HCT116 (cell line): ENCODE data around the gene ASCC1. TPM values are rescaled to one million over a fixed set of nuclear protein-coding genes. Genes with fewer than 3 reads are reported as not detected.

Experiments used
- ATAC-seq: fragments of 200-7000 bp; cut with Tn5 transposase; 2 replicates; pipeline ENCODE4 v1.9.1; 2020; ENCODE audit warnings: mild to moderate bottlenecking, moderate library complexity
- BruUV-seq: library from RNA; stranded (reverse); fragments of 400-500 nt; replicated peaks from 2 replicates; lab custom pipeline; 2021; lab: Mats Ljungman, UMichigan
- CTCF ChIA-PET: fragments of 300-600 bp; sonication (Branson Sonifier 250); formaldehyde crosslinking; loops from one replicate; lab custom pipeline; 2021; ENCODE audit warnings: antibody characterized with exemption; lab: Charles Lee
- POLR2A ChIA-PET: fragments of 300-600, 350-600 bp; sonication (Branson Sonifier 250); formaldehyde crosslinking; loops from one replicate; lab custom pipeline; 2021; ENCODE audit warnings: antibody characterized with exemption; lab: Charles Lee
- RAD21 ChIA-PET, 2 experiments: fragments of 300-600 bp; sonication (Branson Sonifier 250); formaldehyde crosslinking; loops; one replicate each; lab custom pipeline; 2023; ENCODE audit warnings: low total read pairs in 2 of 2; ENCODE audit not compliant: uncharacterized antibody in 2 of 2, unreplicated experiment in 2 of 2, low non-redundant PET in 1 of 2; lab: Charles Lee
- DNase-seq: peaks from one replicate; pipeline ENCODE4 v3.0.0-alpha.2; 2010; ENCODE audit warnings: low read depth, low spot score
- H2AFZ ChIP-seq: fragments of 200-600 bp; shearing (Covaris generic), sonication (generic); 2 replicates; pipeline ENCODE4 v1.6.1; 2017; ENCODE audit warnings: low read depth, mixed run types, mixed read lengths, antibody characterized with exemption, low read length; ENCODE audit not compliant: poor library complexity, severe bottlenecking
- H3K27ac ChIP-seq: 2 replicates; pipeline ENCODE4 v1.5.1; 2012; ENCODE audit warnings: low read depth, low read length
- H3K27me3 ChIP-seq: fragments of 200-600 bp; sonication (generic); 2 replicates; pipeline ENCODE4 v1.6.1; 2016; ENCODE audit warnings: mixed run types, low read length, mixed read lengths; ENCODE audit not compliant: insufficient read depth
- H3K36me3 ChIP-seq, 2 experiments: fragments of 200-500 bp in 1 of 2; fragments of 200-600 bp in 1 of 2; sonication (Bioruptor generic) in 1 of 2; sonication (generic) in 1 of 2; 2 replicates each; pipeline versions ENCODE4 v1.5.1 to v1.6.1; 2014 to 2016; ENCODE audit warnings: low read length in 2 of 2, inconsistent platforms in 1 of 2, mixed read lengths in 1 of 2, mixed run types in 1 of 2; ENCODE audit not compliant: insufficient read depth in 2 of 2, control insufficient read depth in 1 of 2
- H3K4me1 ChIP-seq, 2 experiments: fragments of 200-600 bp in 1 of 2; sonication (generic) in 1 of 2; 2 replicates each; pipeline versions ENCODE4 v1.5.1 to v1.6.1; 2012 to 2017; ENCODE audit warnings: low read length in 2 of 2, inconsistent platforms in 1 of 2, mild to moderate bottlenecking in 1 of 2, mixed read lengths in 1 of 2, mixed run types in 1 of 2, moderate library complexity in 1 of 2; ENCODE audit not compliant: insufficient read depth in 2 of 2, control insufficient read depth in 1 of 2
- H3K4me2 ChIP-seq: fragments of 200-600 bp; sonication (generic); 2 replicates; pipeline ENCODE4 v1.6.1; 2017; ENCODE audit warnings: mixed run types, low read length, mixed read lengths
- H3K4me3 ChIP-seq, 2 experiments: fragments of 200-600 bp in 1 of 2; sonication (generic) in 1 of 2; replicated peaks in 1 of 2; 2 replicates each; pipeline ENCODE4 v1.5.1; 2011 to 2016; ENCODE audit warnings: low read length in 2 of 2, control low read depth in 1 of 2, low read depth in 1 of 2, mild to moderate bottlenecking in 1 of 2, mixed read lengths in 1 of 2, mixed run types in 1 of 2
- H3K79me2 ChIP-seq: fragments of 200-600 bp; sonication (generic); 2 replicates; pipeline ENCODE4 v1.6.1; 2017; ENCODE audit warnings: mild to moderate bottlenecking, mixed run types, low read length, moderate library complexity, mixed read lengths; ENCODE audit not compliant: insufficient read depth
- H3K9ac ChIP-seq: fragments of 200-600 bp; sonication (generic); 2 replicates; pipeline ENCODE4 v1.6.1; 2016; ENCODE audit warnings: low read length, mixed read lengths
- H3K9me2 ChIP-seq: fragments of 200-600 bp; sonication (generic), shearing (Covaris generic); 2 replicates; pipeline ENCODE4 v1.6.1; 2017; ENCODE audit warnings: mixed run types, mild to moderate bottlenecking, moderate library complexity; ENCODE audit not compliant: insufficient read depth
- H3K9me3 ChIP-seq, 2 experiments: fragments of 200-500 bp in 1 of 2; fragments of 200-600 bp in 1 of 2; sonication (Bioruptor generic) in 1 of 2; sonication (generic) in 1 of 2; 2 replicates each; pipeline ENCODE4 v1.6.1; 2014 to 2017; ENCODE audit warnings: low read length in 2 of 2, mixed read lengths in 2 of 2, inconsistent platforms in 1 of 2, low read depth in 1 of 2, mild to moderate bottlenecking in 1 of 2, mixed run types in 1 of 2, moderate library complexity in 1 of 2; ENCODE audit not compliant: control insufficient read depth in 1 of 2, insufficient read depth in 1 of 2
- H4K20me1 ChIP-seq: fragments of 200-600 bp; sonication (generic), shearing (Covaris generic); 2 replicates; pipeline ENCODE4 v1.6.1; 2017; ENCODE audit warnings: mixed run types, mild to moderate bottlenecking, moderate library complexity; ENCODE audit not compliant: insufficient read depth
- CEBPB ChIP-seq: IDR thresholded peaks from 2 replicates; pipeline ENCODE4 v1.6.1; 2012; ENCODE audit warnings: low read depth
- EZH2phosphoT487 ChIP-seq: fragments of 200-600 bp; IDR thresholded peaks from 2 replicates; pipeline ENCODE4 v1.6.1; 2018; ENCODE audit warnings: antibody characterized with exemption, borderline replicate concordance
- FOSL1 ChIP-seq: IDR thresholded peaks from 2 replicates; pipeline ENCODE4 v1.6.1; 2012; ENCODE audit warnings: low read depth
- JUND ChIP-seq: IDR thresholded peaks from 2 replicates; pipeline ENCODE4 v1.6.1; 2012
- POLR2AphosphoS5 ChIP-seq: IDR thresholded peaks from 2 replicates; pipeline ENCODE4 v1.6.1; 2011; ENCODE audit warnings: mild to moderate bottlenecking, low read depth, low read length, moderate library complexity
- SP1 ChIP-seq: IDR thresholded peaks from 2 replicates; pipeline ENCODE4 v1.6.1; 2012; ENCODE audit warnings: low read depth
- SRF ChIP-seq: IDR thresholded peaks from 2 replicates; pipeline ENCODE4 v1.6.1; 2012; ENCODE audit warnings: low read depth
- ZNF274 ChIP-seq: fragments of 200-500 bp; sonication (Bioruptor generic); IDR thresholded peaks from 2 replicates; pipeline ENCODE4 v1.6.1; 2014; ENCODE audit warnings: mild to moderate bottlenecking, low read depth, low read length, inconsistent platforms
- intact Hi-C: fragments of 100-400 bp; cut with micrococcal nuclease; formaldehyde crosslinking; loops from 2 replicates; pipeline ENCODE4 v1.10.0; 2022
- total RNA-seq: library from RNA; stranded (reverse); gene quantifications from one replicate; pipeline ENCODE4 v1.2.1, GENCODE V29; 2021; ENCODE audit not compliant: unreplicated experiment

The ASCC1 gene
- total RNA-seq, 1 experiment from 2014 or later: 34.5 TPM

DNA sequence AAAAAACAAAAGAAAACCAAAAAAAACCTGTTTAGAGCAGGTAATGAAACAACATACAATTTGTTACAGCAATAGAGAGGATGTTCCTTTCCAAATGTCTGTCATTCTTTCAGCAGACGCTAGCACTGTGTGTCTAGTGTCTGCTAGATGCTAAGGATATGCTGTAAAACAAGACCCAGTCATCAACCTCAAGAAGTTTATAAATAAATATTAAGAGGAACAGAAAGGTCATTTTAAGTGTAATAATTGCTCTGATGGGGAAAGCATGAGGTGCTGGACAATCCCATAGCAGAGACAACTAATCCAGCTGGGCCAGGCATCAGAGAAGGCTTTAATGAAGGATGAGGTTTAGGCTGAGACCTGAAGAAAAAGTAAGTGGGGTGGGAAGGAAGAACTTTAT, 23.3 kb upstream of the ASCC1 start (continued):
- TF ChIP-seq FOSL1: no peak
- no peak for TF ChIP-seq SP1
- no peak for TF ChIP-seq CEBPB
- no peak for TF ChIP-seq ZNF274
- no peak for TF ChIP-seq SRF
- no peak for TF ChIP-seq JUND
- no peak for TF ChIP-seq POLR2AphosphoS5

DNA sequence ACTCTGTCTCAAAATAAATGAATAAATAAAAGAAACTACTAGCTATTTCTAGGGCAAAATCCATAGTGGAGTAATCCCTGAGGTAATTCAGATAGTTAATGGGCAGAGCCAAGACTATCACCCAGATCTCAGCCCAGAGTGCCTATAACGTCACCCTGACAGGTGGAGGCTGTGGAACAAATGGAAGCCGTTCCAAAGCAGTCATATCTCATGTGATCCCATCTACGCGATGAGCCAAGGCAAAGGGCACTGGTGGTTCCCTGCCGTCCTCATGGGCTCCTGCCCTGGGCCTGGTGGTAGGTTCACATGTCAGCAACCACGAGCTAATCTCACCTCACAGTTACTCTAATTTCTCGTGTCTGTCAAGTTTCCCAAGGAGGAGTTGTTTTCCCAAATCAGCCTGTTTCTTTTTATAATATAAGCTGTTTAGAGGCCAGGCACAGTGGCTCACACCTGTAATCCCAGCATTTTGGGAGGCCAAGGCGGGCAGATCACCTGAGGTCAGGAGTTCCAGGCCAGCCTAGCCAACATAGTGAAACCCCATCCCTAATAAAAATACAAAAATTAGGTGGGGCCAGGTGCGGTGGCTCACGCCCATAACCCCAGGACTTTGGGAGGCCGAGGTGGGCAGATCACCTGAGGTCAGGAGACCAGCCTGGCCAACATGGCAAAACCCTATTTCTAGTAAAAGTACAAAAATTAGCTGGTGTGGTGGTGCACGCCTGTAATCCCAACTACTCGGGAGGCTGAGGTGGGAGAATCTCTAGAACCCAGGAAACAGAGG, 22.5 kb upstream of the ASCC1 start:
- Histone ChIP-seq H2AFZ (no peak overlapping the region), H3K4me3 (no peak overlapping the region), H3K9me3 (no peaks in the 10 kb centered on the region), H4K20me1 (no peaks in the 10 kb centered on the region), H3K79me2 (no peaks in the 10 kb centered on the region), H3K9ac (no peak overlapping the region), H3K9me2 (no peaks in the 10 kb centered on the region), H3K36me3 (peaks cover 2 to 9% of the 10 kb centered on the region in 2 experiments; a peak in 2 of 4 replicates), H3K27ac (no peak overlapping the region), H3K27me3 (no peaks in the 10 kb centered on the region), H3K4me2 (no peak overlapping the region), H3K4me1 (peaks cover 0 to 3% of the 10 kb centered on the region in 2 experiments; a peak in 1 of 4 replicates)
- BruUV-seq: no TSS peak
- intact Hi-C loops: no loop called here
- TF ChIP-seq POLR2AphosphoS5 (0 out of 2 replicates have a peak, but pooled peaks have one; percentile 26), EZH2phosphoT487 (no peak)
- POLR2A ChIA-PET: interaction anchor here (1.7 kb wide), 2 partner anchors 10 to 35 kb away, joined by 6 to 11 read pairs; partner anchors contain the start of gene DDIT4
- DNase-seq: no peak
- ATAC-seq: no peak
- RAD21 ChIA-PET: interaction anchor here (0.6 to 1.4 kb wide), 2 partner anchors 36 to 190 kb away, joined by 3 read pairs; no protein-coding TSS in a partner anchor
- CTCF ChIA-PET: no interaction called here
